ENCODE results near the gene ALOX5. TPM values are rescaled to one million over a fixed set of nuclear protein-coding genes. Genes with fewer than 3 reads are reported as not detected.

Gene ALOX5
- total RNA-seq, 6 experiments from 2014 or later, result not detected

GRCh38 chr10:45444976-45445898, 71.2 kb downstream of the ALOX5 start:
- no peak for TF ChIP-seq CTCF (IDR thresholded peaks at IDR 0.05)
- Mint-ChIP-seq H3K9me3 (no peaks in the 10 kb centered on the region), H3K36me3 (ENCODE audit: low read depth) (no peaks in the 10 kb centered on the region), H3K4me1 (ENCODE audit: low read depth) (no peaks in the 10 kb centered on the region), H3K27ac (no peak overlapping the region), H3K4me3 (no peak overlapping the region), H3K27me3 (ENCODE audit: insufficient read depth) (peaks cover 11% of the 10 kb centered on the region)
- no peak for DNase-seq

GRCh38 chr10:45446858-45447257, 72.8 kb downstream of the ALOX5 start:
- no peak overlapping the region for H3K4me3 Mint-ChIP-seq
- no peaks in the 10 kb centered on the region for H3K4me1 Mint-ChIP-seq (ENCODE audit: low read depth)
- DNase-seq, result no peak
- no peaks in the 10 kb centered on the region for H3K36me3 Mint-ChIP-seq (ENCODE audit: low read depth)
- peaks cover 7% of the 10 kb centered on the region for H3K27me3 Mint-ChIP-seq (ENCODE audit: insufficient read depth)
- no peak overlapping the region for H3K27ac Mint-ChIP-seq
- no peak for TF ChIP-seq CTCF (IDR thresholded peaks at IDR 0.05)
- H3K9me3 Mint-ChIP-seq, result no peaks in the 10 kb centered on the region

- H3K27me3 Mint-ChIP-seq (ENCODE audit: insufficient read depth), result peaks cover 5% of the 10 kb centered on the region
- no peak overlapping the region for H3K27ac Mint-ChIP-seq
- no peak for TF ChIP-seq CTCF (IDR thresholded peaks at IDR 0.05)
- DNase-seq, result no peak
- no peaks in the 10 kb centered on the region for H3K4me1 Mint-ChIP-seq (ENCODE audit: low read depth)
- no peaks in the 10 kb centered on the region for H3K9me3 Mint-ChIP-seq
- H3K36me3 Mint-ChIP-seq (ENCODE audit: low read depth), result no peaks in the 10 kb centered on the region
- no peak overlapping the region for H3K4me3 Mint-ChIP-seq
Measured at GRCh38 chr10:45447416-45447815, 73.4 kb downstream of the ALOX5 start.

- H3K4me1 Mint-ChIP-seq (ENCODE audit: low read depth), result no peaks in the 10 kb centered on the region
- no peaks in the 10 kb centered on the region for H3K36me3 Mint-ChIP-seq (ENCODE audit: low read depth)
- H3K27ac Mint-ChIP-seq, result no peak overlapping the region
- no peak overlapping the region for H3K4me3 Mint-ChIP-seq
- no peak for TF ChIP-seq CTCF (IDR thresholded peaks at IDR 0.05)
- no peaks in the 10 kb centered on the region for H3K9me3 Mint-ChIP-seq
- DNase-seq, result no peak
- peaks cover 3% of the 10 kb centered on the region for H3K27me3 Mint-ChIP-seq (ENCODE audit: insufficient read depth)
Measured at GRCh38 chr10:45450866-45451265, 76.8 kb downstream of the ALOX5 start.

- DNase-seq, result no peak
- H3K27ac Mint-ChIP-seq, result no peak overlapping the region
- no peak for TF ChIP-seq CTCF (IDR thresholded peaks at IDR 0.05)
- H3K4me1 Mint-ChIP-seq (ENCODE audit: low read depth), result no peaks in the 10 kb centered on the region
- peaks cover 3% of the 10 kb centered on the region for H3K27me3 Mint-ChIP-seq (ENCODE audit: insufficient read depth)
- no peak overlapping the region for H3K4me3 Mint-ChIP-seq
- no peaks in the 10 kb centered on the region for H3K9me3 Mint-ChIP-seq
- H3K36me3 Mint-ChIP-seq (ENCODE audit: low read depth), result no peaks in the 10 kb centered on the region
Measured at GRCh38 chr10:45451407-45451806, 77.4 kb downstream of the ALOX5 start.
